ENCODE results near the gene SMARCAL1. TPM values are rescaled to one million over a fixed set of nuclear protein-coding genes. Genes with fewer than 3 reads are reported as not detected.

SMARCAL1 gene
- total RNA-seq, 1 experiment from 2014 or later, result 22.1 TPM

DNA sequence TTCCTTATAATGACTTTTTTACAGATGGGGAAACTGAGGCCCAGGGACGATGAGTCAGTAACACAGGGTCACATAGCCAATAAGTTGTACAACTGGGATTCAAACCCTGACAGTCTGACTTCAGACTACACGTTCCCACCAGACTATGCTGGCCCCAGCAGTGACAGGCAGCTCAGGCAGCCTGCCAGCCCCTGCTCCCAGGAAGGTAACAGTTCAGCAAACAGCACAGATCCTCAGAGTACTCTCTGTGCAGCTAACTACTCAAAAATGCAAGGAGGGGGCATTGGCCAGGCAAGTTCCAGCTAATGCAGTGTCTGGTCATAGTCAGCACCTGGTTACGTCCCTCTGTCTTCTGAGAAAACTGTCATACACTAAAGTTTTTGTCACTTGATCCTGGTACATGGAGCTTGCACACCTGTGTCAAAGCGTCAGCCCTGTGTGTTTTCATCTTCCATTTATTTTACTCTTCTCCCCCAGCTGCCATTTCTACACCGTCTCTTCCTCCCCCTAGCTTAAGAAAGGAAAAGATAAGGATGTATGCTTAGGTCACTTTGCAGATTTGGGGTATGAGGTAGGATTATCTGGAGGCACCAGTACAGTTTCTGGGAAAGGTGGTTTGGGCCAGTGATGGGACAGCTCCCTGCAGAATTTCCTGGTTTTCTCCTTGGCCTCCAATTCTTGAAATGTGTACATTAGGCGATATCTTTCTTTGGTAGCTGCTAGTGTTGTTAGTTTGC, 4.5 kb downstream of the SMARCAL1 start:
- Mint-ChIP-seq H3K9me3 (ENCODE audit: unreplicated experiment) (no peaks in the 10 kb centered on the region), H3K4me1 (ENCODE audit: insufficient read depth, unreplicated experiment) (no peaks in the 10 kb centered on the region), H3K36me3 (ENCODE audit: insufficient read depth, unreplicated experiment) (peaks cover 63% of the 10 kb centered on the region), H3K27ac (ENCODE audit: low read depth, unreplicated experiment) (no peak overlapping the region), H3K4me3 (ENCODE audit: unreplicated experiment) (no peak overlapping the region), H3K27me3 (ENCODE audit: insufficient read depth, unreplicated experiment) (no peaks in the 10 kb centered on the region)
- DNase-seq (ENCODE audit: unreplicated experiment), result no peak
- intact Hi-C loops (cut with micrococcal nuclease), result loop anchor here (10.0 kb wide), 2 partner anchors 78 to 248 kb away; partner anchors contain the start of gene RPL37A
- ChIA-PET POLR2A (no interaction called here), CTCF (interaction anchor here (0.7 to 3.6 kb wide), 3 partner anchors 13 to 24 kb away, joined by 3 to 29 read pairs (median 3); no protein-coding TSS in a partner anchor)
- TF ChIP-seq, protein P1, sequence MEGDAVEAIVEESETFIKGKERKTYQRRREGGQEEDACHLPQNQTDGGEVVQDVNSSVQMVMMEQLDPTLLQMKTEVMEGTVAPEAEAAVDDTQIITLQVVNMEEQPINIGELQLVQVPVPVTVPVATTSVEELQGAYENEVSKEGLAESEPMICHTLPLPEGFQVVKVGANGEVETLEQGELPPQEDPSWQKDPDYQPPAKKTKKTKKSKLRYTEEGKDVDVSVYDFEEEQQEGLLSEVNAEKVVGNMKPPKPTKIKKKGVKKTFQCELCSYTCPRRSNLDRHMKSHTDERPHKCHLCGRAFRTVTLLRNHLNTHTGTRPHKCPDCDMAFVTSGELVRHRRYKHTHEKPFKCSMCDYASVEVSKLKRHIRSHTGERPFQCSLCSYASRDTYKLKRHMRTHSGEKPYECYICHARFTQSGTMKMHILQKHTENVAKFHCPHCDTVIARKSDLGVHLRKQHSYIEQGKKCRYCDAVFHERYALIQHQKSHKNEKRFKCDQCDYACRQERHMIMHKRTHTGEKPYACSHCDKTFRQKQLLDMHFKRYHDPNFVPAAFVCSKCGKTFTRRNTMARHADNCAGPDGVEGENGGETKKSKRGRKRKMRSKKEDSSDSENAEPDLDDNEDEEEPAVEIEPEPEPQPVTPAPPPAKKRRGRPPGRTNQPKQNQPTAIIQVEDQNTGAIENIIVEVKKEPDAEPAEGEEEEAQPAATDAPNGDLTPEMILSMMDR (IDR thresholded peaks at IDR 0.05; ENCODE audit: unreplicated experiment), result no peak
- no TSS peak for BruUV-seq (replicated peaks)

DNA sequence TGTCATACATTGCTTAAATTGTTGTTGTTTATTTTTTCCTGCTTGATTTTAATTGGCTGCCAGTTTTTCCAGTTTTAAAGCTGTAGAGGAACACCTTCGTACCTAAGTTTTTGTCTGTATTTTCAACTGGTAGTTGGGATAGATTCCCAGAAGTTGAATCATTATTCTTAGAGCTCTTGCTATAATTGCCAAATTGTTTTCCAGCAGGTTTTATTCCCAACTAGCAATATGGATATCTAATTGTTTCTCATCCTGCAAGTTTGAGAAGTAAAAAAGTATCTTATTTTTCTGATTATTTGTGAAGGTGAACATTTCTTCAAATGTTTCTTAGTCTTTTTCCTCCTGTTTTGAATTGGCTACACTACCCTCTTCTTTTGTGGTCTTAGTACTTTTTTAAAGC, 6.7 kb downstream of the SMARCAL1 start:
- Mint-ChIP-seq H3K36me3 (ENCODE audit: insufficient read depth, unreplicated experiment) (peaks cover 86% of the 10 kb centered on the region), H3K27ac (ENCODE audit: low read depth, unreplicated experiment) (no peak overlapping the region), H3K4me3 (ENCODE audit: unreplicated experiment) (no peak overlapping the region), H3K27me3 (ENCODE audit: insufficient read depth, unreplicated experiment) (no peaks in the 10 kb centered on the region), H3K9me3 (ENCODE audit: unreplicated experiment) (no peaks in the 10 kb centered on the region), H3K4me1 (ENCODE audit: insufficient read depth, unreplicated experiment) (no peaks in the 10 kb centered on the region)
- CTCF ChIA-PET, result interaction anchor here (0.6 to 1.0 kb wide), 2 partner anchors 16 to 97 kb away, joined by 3 to 4 read pairs; no protein-coding TSS in a partner anchor
- intact Hi-C loops (cut with micrococcal nuclease), result loop anchor here (10.0 kb wide), 2 partner anchors 76 to 246 kb away; partner anchors contain the start of gene RPL37A
- POLR2A ChIA-PET, result interaction anchor here (0.6 kb wide), 1 partner anchor 14 kb away, joined by 3 read pairs; no protein-coding TSS in a partner anchor
- DNase-seq (ENCODE audit: unreplicated experiment), result no peak
- TF ChIP-seq, protein P1 (IDR thresholded peaks at IDR 0.05; ENCODE audit: unreplicated experiment), result no peak
- BruUV-seq (replicated peaks), result no TSS peak

DNA sequence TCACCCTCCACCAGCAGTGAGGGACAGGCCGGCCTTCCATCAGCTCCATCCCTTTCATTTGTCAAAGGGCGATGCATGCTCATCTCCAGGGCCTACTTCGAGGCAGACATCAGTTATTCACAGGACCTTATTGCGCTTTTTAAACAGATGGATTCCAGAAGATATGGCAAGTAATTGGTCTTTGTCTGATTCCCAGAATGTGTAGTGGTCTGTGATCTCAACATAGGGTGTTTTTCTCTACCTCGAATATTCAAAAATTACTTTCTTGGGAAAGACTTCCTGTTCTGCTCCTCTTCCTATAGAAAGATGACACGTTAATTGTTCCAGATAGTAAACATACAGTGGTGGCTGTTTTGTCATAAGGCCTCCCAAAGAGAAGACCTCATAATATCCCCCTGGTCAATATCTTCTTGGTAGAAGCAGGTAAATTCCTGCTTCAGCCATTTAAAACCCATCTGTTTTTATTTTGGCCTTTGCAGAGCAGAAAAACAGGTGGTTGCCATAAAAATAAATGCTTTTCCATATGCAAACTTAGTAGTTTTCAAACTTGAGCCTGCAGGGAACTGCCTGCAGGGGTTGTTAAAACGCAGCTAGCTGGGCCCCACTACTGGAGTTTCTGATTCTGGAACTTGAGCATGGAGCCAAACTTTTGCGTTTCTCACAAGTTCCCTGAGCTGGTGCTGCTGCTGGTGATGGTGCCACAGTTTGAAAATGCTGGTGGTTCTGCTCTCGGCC, 8.2 kb downstream of the SMARCAL1 start:
- Mint-ChIP-seq H3K27me3 (ENCODE audit: insufficient read depth, unreplicated experiment) (no peaks in the 10 kb centered on the region), H3K4me1 (ENCODE audit: insufficient read depth, unreplicated experiment) (no peaks in the 10 kb centered on the region), H3K4me3 (ENCODE audit: unreplicated experiment) (no peak overlapping the region), H3K36me3 (ENCODE audit: insufficient read depth, unreplicated experiment) (peaks cover 90% of the 10 kb centered on the region), H3K27ac (ENCODE audit: low read depth, unreplicated experiment) (no peak overlapping the region), H3K9me3 (ENCODE audit: unreplicated experiment) (no peaks in the 10 kb centered on the region)
- no TSS peak for BruUV-seq (replicated peaks)
- ChIA-PET CTCF (interaction anchor here (0.6 to 1.6 kb wide), 2 partner anchors 16 to 390 kb away, joined by 3 to 5 read pairs; no protein-coding TSS in a partner anchor), POLR2A (no interaction called here)
- DNase-seq (ENCODE audit: unreplicated experiment), result no peak
- TF ChIP-seq, protein P1 (IDR thresholded peaks at IDR 0.05; ENCODE audit: unreplicated experiment), result no peak
- intact Hi-C loops (cut with micrococcal nuclease), result no loop called here

DNA sequence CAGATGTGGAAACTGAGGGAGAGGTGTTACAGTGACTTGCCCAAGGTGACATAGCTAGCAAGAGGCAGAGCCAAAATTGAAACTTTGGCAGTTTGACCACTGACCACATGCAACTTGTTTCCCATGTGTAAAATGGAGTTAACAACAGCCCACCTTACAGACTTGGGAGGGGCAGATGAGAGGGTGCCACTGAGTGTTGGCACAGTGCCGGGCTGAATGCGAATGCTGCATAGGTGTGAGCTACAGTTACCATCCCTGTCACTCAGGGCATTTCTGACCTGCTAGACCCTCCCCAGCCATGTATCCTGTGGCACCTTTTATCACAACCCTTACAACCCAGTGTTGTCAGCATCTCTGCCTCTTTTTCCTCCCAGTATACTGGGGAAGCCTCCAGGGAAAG, 10.8 kb downstream of the SMARCAL1 start:
- BruUV-seq (replicated peaks), result no TSS peak
- no peak for DNase-seq (ENCODE audit: unreplicated experiment)
- peaks cover 11% of the 10 kb centered on the region for H3K4me1 Mint-ChIP-seq (ENCODE audit: insufficient read depth, unreplicated experiment)
- H3K27ac Mint-ChIP-seq (ENCODE audit: low read depth, unreplicated experiment), result no peak overlapping the region
- POLR2A ChIA-PET, result interaction anchor here (1.5 kb wide), 1 partner anchor 11 kb away, joined by 6 read pairs; the partner anchor contains the start of gene SMARCAL1
- H3K36me3 Mint-ChIP-seq (ENCODE audit: insufficient read depth, unreplicated experiment), result peaks cover 76% of the 10 kb centered on the region
- H3K9me3 Mint-ChIP-seq (ENCODE audit: unreplicated experiment), result no peaks in the 10 kb centered on the region
- intact Hi-C loops (cut with micrococcal nuclease), result no loop called here
- no peaks in the 10 kb centered on the region for H3K27me3 Mint-ChIP-seq (ENCODE audit: insufficient read depth, unreplicated experiment)
- TF ChIP-seq, protein P1 (IDR thresholded peaks at IDR 0.05; ENCODE audit: unreplicated experiment), result no peak
- H3K4me3 Mint-ChIP-seq (ENCODE audit: unreplicated experiment), result no peak overlapping the region
- CTCF ChIA-PET, result interaction anchor here (1.1 kb wide), 1 partner anchor 20 kb away, joined by 3 read pairs; no protein-coding TSS in a partner anchor

Measured in MCF 10A (cell line).